SK-N-DZ (cell line): ENCODE data around the gene GNS.
"Not testable (repeated sequence)": the region's sequence is repeated elsewhere in the genome, so short reads cannot be mapped to it uniquely, and the experiment has no call there.

Source experiments
- DNase-seq: peaks from one replicate; pipeline ENCODE4 v3.0.0-alpha.2; 2015; ENCODE audit warnings: low spot score

GNS gene

DNA sequence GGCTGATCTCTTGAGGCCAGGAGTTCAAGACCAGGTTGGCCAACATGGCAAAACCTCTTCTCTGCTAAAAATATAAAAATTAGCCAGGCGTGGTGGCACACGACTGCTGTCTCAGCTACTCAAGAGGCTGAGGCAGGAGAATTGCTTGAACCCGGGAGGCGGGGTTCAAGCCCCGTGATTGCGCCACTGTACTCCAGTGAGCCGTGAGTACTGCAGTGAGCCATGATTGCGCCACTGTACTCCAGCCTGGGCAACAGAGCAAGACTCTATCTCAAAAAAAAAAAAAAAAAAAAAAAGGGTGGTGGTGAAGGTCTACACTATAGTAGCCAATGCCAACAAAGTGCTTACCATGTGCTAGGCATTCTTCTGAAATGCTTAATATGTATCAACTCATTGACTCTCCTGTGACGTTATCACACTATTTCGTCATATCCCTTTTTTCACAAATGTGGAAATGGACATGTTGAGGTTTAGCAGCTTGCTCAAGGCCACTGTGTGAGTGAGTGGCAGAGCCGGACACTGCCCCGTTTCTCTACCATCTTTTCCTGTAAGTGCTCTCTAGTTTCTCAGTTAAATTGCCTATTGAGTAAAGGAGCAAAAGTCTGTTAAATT is 59.6 kb downstream of the GNS start:
- no peak for DNase-seq

DNA sequence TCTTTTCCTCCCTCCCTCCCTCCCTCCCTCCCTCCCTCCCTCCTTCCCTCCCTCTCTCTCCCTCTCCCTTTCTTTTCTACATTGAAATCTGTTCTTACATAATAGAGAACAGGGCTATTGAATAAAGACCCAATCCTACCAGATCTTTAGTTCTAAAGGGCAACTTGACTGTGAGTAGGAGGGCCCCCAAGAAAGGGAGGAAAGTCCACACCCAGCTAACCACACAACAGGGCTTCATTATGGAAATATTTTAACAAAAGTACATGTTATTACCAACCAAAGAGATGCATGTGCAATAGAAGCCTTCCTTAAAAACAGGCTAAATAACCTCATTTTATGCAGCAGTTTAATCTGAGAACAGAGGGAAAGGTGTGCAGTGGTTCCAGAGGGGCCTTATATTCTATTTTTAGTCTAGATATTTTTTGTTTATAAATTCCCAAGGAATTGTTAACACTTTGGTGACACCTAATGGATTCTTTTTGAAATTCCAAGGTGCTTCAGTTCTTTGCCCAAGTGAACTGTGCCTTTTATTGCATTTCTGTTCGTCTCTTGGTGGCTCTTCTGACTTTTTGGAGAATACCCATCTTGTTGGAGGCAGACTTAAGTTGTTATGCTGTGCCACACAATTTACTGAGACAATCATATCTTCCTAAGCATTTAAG is 63.0 kb downstream of the GNS start:
- DNase-seq: no peak

- no peak for DNase-seq
These were observed 63.7 kb downstream of the GNS start for GRCh38 chr12:64695550-64695949.

DNA sequence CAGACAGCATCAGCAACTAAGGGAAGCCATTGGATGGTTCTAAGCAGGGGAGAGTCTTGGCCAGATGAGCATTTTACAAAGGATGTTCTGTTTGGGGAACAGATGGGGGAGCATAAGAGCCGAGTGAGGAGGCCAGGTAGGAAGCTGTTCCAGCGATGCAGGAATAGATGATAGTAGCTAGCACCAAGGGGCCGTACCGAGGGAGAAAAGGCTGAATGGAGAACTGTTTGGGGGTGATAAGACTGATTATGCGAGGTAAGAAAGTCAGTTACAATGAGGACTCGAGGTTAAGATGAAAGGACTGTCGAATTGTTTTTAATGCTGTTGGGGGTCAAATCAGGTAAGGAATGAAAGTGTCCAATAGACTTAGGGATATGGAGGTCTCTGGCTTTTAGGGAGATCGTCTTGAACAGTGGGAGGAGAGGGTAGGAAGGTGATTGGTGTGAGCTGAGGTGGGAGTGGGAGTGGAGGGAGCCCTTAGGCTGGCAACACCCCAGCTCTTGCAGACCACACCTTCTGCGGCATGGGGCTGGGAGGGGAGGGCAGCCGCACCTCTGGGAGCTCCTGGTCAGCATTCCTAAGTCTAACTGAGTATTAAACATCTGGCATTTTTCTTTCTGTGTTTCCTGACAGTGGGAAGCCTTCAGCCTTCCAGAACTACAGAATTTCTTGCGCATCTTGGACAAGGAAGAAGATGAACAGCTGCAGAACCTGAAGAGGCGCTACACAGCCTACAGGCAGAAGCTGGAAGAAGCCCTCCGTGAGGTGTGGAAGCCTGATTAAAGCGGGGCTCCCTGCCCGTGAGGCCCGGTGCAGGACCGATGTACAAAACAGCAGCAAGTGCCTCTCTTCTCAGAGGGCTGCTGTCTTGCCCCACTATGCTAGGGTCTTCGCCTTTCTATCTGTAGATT is 64.8 kb downstream of the GNS start:
- no peak for DNase-seq

DNA sequence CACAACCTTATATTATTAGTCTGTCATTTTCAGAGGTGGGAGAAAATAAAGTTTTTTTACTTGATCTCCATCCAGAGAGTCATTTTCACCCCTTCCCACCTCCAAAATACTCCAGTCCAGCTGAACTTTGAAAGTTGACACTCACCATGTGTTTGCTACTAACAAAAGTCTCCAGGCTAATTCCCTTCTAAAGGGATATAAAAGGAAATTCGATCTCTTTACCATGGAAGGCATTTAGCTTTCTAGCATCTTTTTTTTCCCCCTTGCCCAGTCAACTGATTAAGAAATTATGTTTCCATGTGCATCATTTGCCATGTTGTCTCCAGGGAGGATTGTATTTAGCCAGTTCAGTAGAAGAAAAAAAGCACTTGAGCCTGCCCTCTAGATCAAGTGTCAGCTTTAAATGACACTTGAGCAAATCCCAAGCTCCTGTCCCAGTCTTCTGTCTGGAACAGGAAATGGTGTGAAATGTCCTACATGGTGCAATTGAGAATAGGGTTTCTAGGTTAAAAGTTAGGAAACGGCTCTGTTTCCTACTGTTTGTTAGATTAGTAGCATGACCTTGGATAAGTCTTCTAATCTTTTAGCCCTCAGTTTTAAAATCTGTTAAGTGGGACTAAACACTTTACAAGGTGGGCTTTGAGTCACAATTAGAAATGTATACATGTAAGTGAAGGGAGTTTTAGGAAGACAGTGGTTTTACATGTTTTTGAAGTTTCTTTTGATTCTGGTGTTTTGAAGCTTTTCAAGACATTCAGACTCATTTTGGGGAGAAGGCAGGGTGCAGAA is 67.2 kb downstream of the GNS start:
- DNase-seq: peak; percentile 37

- DNase-seq: no peak
These were observed 67.9 kb downstream of the GNS start for GRCh38 chr12:64691227-64691794.

GRCh38 chr12:64690236-64690635 is 69.0 kb downstream of the GNS start:
- not testable (repeated sequence) for DNase-seq

DNA sequence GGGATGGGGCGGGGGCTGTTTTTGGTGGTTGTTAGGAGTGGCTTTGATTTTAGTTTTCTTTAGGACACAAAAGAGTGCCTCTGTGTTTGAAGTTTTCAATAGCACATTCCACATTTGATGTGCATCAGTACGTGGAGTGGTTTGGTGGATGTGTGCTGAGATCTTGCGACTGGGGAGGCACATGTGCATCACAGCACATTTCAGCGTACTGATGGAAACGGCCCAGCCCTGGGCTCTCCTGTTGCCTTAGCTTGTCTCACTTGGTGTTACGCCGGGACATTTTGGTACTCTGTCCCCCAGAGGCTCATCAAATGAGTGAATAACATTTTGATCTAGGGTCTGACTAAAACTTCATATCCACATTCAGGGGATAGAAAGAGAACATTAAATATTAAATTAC is 70.5 kb downstream of the GNS start:
- no peak for DNase-seq

GRCh38 chr12:64688219-64688618 is 71.0 kb downstream of the GNS start:
- no peak for DNase-seq

GRCh38 chr12:64687816-64688215 is 71.4 kb downstream of the GNS start:
- DNase-seq: no peak

- no peak for DNase-seq
These were observed 73.6 kb downstream of the GNS start for GRCh38 chr12:64685605-64686004.

DNA sequence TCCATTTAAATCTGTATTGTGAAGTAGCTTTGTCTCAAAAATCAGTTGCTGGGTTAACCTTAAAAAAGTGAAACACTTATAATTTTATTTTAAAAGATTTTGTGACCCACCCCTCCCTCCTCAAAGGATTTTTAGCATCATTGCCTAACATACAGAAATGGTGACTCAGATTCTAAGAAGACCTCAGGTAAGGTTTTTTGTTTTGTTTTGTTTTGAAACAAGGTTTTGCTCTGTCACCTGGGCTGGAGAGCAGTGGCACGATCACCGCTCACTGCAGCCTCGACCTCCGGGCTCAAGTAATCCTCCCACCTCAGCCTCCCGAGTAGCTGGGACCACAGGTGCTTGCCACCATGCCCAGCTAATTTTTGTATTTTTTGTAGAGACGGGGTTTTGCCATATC is 74.2 kb downstream of the GNS start:
- no peak for DNase-seq

DNA sequence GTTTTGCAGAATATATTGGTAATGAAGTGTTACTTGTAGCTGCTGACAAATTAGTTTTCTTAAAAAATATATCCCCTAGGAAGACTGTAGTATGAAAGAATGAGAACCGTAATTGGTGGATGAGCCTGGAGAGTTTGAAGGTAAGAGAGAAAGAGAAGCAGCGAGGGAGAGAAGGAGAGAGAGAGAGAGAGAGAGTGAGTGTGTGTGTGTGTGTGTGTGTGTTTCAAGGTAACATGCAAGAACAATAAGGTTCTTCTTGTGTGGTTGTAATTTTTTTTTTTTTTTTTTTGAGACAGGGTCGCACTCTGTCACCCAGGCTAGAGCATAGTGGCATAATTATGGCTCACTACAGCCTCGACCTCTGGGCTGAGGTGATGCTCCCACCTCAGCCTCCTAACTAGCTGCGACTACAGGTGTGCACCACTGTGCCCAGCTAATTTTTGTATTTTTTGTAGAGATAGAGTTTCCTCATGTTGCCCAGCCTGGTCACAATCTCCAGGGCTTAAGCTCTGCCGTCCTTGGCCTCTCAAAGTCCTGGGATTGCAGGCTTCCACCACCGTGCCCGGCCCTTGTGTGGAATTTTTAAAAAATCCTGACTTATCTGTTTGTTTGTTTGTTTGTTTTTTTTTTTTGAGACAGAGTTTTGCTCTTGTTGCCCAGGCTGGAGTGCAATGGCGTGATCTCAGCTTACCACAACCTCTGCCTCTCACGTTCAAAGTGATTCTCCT is 75.2 kb downstream of the GNS start:
- no peak for DNase-seq

DNA sequence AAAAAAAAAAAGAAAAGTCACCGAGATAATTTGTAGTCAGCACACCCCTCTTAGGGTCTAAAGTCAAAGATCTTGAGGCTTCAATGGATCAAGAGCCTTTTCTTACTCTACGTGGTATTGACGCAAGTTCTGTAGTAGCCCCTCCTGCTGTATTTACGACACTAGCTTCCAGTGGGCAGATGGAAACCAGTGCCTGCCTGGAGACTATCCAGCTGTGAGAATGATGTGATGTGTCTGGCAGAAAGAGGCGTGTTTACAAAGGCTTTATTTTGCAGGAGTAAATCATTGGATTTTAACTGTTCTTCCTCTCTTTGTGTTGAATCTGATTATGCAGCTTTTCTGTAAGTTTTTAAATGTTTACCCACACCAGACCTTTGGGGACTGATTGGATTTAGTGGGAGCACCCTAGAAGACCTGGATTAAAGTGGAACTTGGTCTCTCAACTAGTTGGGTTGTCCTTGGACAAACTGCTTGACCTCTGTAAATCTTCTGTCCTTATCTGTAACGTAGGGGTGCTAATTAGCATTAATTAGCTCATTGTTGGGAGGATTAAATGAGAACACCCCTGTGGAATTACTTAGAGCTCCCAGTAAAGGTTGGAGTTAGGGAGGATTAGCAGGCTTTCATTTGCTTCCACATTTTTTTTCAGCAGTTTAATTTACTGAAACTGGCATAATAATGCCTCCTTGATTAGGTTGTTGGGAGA is 76.5 kb downstream of the GNS start:
- peak; percentile 45 for DNase-seq

DNA sequence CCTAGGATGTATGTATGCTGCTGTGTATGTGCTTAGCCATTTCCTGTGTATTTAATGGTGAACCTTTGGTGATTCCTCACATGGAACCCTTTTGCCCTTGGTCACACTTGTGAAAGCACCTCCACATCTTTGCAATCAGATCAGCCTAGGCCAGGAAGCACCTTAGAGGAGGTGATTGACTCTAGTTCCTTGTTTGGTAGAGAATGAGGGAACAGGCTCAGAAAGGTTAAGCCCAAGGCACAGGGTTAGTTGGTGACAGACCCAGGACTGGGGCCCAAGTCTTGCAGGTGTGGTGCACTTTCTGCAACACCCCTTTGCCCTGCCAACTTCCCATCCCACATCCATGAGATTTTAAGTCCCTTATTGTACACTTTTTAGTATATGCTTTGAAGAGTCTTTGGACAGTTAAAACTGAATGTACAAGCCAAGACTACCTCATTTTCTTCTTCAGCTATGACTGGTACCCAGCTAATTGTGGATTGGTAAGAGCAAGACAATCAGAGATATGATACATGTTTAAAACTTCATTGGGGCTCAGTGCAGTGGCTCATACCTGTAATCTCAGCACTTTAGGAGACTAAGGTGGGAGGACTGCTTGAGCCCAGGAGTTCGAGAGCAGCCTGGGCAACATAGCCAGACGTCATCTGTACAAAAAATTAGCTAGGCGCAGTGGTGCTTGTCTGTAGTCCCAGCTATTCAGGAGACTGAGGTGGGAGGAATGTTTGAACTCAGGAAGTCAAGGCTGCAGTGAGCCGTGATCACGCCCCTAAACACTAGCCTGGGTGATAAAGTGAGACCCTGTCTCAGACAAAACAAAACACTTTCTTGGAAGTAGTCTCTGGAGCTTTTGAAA is 77.8 kb downstream of the GNS start:
- DNase-seq: no peak

GRCh38 chr12:64680235-64680634 is 79.0 kb downstream of the GNS start:
- DNase-seq: no peak

- DNase-seq: no peak
These were observed 79.7 kb downstream of the GNS start for GRCh38 chr12:64679487-64680001.

GRCh38 chr12:64678835-64679234 is 80.4 kb downstream of the GNS start:
- DNase-seq: no peak

DNA sequence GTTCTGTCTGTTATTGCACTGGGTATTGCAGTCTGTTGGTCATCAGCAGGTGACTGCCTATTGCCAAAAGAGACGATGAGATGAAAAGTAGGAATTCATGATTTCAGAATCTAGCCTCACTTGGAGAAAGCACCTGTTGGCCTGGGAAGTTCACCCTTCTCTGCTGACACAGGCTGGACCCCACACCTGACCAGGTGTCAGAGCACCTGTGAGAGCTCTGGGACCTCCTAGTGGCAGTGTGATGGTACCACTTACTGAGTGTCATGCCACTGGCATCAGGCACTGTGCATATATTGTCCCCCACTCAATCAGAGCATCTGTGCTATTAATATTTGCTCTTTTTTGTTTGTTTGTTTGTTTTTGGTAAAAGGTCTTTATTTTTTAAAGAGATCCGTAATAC is 81.0 kb downstream of the GNS start:
- DNase-seq: no peak
